Measurements from ENCODE around the gene HOMER1. TPM values are rescaled to one million over a fixed set of nuclear protein-coding genes. Genes with fewer than 3 reads are reported as not detected.

HOMER1 gene
- total RNA-seq, 1 donor from 2014 or later = 20.3 TPM

DNA sequence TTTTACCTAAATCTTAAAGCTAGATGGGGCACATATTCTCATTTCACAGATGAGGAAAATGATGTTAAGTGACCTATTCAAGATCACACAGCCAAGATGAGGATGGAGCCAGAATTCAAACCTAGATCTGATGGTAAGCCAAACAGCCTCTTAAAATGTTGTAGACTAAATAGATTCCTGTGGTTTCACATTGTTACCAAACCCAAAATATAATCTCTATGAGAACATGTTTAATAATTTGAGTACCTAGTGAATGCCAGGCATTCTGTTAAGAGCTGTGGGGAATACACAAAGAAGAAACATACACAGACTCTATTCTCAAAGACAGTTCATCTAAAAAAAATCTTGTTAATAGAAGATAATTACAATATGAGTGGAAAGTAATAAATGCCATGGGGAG is 25.2 kb downstream of the HOMER1 start:
- DNase-seq = no peak

DNA sequence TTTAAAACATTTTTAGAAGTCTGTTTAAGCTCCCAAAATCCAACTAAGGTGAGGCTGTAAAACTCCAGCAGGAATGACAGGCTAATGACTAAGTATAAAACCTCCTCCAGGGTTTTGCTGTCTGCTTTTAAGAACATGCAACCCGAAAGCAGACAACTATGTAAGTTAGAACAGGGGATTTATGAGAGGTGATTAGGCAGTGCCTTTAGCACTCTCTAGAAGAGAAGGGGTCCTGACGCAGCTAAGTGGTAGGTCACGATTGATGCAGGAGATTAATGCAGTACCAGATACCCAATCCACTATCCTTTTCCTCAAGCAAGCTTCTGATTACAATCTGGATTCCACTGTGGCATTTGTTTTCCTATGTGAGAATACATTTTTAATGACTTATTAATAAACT is 25.9 kb downstream of the HOMER1 start:
- DNase-seq = no peak

DNA sequence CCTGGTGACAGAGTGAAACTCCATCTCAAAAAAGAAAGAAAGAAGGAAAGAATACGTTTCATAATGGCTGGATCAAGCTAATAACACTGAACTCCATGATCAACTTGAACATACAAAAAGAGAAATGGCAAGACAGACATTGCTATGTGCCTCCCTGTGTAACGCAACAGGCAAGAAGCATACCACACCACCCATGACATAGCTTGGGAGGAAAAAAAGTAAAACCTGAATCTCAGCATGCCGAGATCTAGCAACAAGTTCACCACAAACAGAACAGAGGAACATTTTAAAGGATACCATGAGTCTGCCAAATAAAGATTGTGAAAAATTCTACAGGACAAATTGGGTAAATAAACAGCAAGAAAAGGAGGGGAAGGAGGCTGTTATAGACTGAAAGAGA is 26.7 kb downstream of the HOMER1 start:
- no peak for DNase-seq

DNA sequence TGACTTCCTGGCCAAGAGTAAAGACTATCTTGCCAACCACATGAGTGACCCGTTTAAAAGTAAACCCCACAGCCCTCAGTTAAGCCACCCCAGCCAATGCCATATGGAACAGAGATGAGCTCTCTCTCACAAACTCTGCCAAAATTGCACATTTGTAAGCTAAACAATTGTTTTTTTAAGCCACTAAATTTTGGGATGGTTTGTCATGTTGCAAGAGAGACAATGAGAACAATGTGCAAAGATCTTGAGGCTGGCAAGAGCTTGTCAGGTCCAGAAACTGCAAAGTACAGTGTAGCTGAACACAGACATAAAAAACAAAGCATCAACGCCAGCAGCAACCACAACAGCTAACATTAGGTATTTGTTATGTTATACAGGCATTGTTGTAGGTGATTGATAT is 27.8 kb downstream of the HOMER1 start:
- no peak for DNase-seq

DNA sequence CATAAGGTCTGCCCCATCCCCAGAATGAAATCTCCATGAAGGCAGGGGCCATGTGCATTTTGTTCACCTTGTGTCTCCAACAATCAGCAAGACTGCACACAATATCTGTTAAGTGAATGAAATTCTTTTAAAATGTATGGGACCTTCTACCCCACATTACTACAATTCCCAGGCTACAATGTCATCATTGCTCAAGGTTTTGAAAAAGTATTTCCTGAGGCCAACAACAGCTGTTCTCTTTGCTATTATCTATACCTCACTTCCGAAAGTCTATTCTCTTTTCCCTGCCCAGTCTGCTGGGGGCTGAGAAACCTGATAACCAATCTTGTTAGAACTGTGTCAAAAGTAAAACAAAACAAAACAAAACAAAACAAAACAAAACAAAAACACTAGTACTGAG is 29.2 kb downstream of the HOMER1 start:
- DNase-seq = no peak

DNA sequence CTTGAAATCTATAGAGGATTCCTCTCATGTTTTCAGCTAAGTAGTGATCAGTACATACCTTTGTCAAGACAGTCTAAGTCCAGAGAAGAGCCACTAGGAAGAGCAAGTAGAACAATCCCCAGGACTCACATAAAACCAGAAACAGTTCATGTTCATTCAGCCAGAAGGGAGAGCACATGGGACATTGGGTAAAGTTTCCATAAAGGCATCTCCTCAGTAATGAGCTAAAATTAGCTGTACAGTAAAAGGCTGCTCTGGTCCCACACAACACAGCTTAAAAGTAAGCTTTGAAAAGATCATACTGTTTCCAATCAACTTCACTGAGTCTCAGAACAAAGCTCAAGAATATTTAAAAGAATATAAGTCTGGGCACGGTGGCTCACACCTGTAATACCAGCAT is 32.4 kb downstream of the HOMER1 start:
- DNase-seq = no peak

DNA sequence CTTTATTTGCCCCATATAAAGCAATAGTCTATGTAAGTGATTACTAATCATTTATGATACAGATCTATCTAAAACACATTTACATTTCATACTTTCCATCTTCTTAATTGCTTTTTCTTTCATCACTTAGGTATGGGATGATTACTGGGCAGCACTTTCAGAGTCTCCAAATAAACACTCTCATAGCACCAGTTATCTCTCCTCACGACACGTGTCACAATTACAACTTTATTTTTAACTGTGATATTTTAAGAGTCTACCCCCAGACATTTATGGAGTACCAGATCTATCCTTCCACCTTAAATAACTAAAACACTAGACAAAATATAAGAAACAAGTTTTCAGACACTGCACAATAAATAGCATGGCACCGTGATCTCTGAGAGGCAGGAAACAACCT is 32.9 kb downstream of the HOMER1 start:
- DNase-seq = no peak

DNA sequence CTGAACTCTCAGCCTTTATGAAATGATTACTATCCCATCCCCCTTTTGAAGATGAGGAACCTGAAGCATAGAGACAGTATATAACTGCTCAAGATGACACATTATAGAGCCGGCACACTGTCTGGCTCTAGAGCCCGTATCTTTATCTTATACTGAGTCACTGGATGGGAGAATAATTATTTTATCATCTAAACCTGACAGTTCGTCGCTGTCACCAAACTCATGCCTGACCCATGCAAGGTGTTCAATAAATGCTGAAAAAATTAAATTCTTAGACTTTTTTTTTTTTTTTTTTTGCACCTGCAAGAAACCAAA is 38.8 kb downstream of the HOMER1 start:
- DNase-seq = no peak

DNA sequence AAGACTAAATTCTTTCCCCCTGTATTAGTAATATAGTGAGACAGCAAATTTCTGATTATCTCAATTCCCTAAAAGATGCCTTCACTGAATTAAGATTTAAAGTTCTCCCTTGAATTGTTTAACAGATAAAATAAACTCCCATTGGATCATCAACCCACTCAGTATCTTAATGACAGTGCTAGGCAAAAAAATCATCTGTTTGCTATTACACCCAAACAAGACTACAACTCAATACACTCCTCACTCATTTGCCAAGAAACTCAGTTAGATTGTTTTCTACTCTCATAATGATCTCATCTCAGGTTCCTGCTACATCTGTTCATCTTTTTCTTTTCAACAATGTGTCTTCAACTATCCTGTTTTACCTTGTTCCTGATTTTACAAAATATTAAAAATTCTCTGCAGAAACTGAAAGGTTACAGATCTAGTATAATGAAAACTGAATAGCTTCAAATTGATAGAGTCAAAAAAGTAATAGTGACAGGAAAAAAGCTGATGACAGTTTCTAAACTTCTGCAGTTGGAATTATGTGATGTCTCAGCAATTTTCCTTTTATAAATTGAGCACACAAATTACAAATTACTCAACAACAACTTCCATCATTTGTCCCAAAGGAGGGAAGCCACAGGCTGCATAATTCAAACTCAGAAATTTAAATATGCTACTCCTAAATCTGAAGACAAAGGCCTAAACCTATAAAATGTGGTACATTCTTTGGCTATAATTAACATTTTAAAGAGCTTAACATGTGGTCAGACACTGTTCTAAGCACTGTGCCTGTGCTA is 39.4 kb downstream of the HOMER1 start:
- DNase-seq = peak; percentile 62

DNA sequence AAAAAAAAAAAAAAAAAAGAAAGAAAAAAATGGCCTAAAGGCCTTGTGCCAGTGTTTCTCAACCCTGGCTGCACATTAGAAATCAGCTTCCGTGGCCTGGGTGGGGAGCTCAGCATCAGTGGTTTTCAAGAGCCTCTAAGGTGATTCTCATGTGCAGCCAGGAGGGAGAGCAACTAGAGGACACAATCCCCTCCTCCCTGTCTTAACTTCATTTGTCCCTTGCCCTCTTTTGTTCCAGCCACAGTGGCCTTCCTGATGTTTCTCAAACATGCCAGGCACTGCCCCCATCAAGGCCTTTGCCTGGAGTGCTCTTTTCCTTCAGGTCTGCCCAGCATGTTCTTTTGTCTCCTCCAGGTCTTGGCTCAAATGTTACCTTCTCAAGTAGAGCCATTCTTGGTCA is 42.4 kb downstream of the HOMER1 start:
- DNase-seq = no peak

DNA sequence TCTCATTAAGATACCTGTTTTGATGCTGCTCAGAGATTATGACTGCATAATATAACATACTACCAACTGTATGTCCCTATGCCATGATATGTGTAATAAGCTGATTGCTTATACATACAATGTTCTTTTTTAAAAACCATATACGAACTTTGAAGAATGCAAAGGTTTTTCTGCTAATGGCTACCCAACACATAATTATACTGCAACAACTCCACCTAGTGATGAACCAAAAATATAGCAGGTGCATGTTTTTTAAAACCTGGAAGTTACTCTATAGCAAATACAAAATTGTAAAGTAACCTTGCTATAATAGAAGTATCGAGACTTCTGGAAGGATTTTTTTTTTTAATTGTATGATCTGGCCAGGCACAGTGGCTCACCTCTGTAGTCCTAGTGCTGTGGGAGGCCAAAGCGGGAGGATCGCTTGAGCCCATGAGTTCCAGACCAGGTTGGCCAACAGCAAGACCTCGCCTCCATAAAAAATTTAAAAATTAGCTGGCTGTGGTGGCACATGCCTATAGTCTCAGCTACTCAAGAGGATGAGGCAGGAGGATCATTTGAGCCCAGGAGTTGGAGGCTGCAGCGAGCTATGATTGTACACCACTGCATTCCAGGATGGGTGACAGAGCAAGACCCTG is 49.1 kb downstream of the HOMER1 start:
- peak; percentile 33 for DNase-seq

DNA sequence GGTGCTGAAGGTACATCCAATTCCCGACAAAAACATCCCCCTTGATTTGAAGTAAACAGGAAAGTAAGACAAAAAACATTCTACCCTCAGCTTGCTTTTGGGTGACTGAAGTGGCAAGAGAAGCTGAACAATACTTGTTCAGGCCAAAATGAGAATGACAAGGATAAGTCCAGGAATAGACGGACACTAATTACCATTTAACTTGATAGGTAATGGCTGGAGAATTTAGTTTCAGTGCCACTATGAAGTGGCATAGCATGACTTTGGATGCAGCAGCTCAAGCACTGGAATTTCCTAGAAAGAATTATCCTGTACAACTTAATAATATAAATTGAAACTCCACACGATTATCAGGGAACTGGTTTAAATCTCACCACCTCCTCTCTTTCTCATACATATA is 49.7 kb downstream of the HOMER1 start:
- no peak for DNase-seq

DNA sequence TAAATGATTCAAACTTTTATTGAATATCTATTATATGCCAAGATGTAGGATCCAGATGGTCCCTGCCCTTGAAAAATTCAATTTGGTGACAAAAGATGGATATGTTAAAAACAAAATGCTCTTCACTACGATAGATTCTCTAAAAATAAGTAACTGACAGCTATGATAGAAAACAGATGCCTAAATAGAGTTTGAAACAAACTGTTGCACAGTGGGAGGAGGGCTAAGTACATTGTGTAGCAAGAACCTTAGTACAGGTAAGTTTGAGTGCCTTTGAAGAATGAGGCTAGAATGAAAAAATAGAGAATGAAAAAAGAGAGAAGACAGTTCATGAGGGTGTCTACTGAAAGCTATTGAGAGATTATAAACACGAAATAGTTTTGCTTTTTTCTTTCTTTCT is 54.3 kb downstream of the HOMER1 start:
- DNase-seq = no peak

DNA sequence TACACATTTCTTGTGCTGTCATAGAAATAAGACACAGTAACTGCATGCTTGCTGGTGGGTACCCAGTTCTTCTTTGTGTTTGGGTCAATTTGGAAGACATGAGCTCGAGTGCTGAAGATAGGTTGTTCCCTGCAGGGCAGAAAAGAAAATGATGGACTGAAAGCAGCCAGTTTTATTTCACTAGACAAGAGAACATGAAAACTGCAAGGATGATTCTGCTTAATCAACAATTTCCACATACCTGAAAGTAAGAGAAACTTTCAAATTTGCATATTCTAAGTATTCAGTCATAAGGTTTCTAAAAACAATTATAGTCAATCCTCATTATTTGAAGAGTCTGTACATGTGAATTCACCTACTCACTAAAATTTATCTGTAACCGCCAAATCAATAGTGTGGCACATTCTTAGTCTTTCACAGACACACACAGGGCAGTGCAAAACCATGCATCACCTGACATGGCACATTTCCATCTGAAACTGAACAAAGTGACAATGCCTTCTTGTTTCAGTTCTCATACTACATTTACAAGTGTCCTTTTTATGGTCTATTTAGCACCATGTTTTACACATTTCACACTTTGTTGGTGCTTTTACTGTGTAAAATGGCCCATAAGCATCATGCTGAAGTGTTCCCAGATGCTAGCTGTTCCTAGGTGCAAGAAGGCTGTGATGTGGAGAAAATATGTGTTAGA is 56.9 kb downstream of the HOMER1 start:
- DNase-seq = no peak

DNA sequence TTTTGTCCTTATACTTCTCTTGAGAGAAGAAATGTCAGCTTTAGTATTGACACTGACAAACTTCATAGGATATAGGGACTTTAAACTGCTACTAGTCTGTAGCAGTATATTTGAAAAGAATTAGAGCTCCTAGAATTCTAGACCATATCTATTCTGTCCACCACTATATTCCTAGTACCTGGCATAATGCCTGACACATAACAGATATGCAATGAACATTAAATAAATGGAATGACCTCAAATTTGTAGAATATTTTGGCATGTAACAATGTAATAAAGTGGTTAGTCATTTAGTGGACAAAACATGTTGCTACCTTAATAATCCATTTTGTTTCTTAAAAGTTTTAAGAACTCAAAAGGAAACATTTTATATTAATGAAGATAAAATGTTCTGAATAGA is 57.5 kb downstream of the HOMER1 start:
- DNase-seq = no peak

DNA sequence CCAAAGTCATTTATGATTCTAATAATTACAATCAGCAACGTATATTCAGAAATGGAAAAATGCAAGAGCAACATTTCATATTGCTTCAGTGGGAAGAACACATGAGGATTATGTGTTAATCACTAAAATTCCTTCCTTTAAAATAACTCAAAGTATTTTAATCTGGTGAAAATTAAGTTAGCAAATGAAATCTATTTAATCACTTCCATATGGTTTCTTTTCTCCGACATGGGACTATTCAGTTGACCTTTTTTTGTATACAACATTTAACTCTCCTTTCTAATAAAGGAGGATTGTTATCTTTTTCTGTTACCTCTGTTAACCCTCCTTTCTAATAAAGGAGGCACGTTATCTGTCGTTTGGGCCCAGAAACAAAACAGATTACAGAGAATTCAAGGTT is 59.9 kb downstream of the HOMER1 start:
- no peak for DNase-seq

DNA sequence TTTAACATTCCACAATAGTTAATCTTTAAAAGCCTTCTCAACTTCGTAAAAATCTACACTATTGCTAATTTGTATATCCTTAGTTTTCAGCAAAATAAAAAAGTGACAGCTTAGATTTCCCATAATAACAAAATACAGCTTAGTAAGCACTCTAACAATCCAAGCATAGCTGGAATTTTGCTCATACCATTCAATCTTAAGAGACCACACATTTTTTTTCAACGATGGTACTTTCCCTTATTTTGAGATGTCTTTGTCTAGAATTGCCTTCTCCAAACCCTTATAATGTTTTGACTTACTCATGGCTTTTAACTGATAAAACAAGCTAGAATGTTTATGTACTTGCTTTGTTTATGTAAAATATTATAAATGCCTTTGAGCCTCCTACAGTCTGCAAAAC is 65.6 kb downstream of the HOMER1 start:
- no peak for DNase-seq

DNA sequence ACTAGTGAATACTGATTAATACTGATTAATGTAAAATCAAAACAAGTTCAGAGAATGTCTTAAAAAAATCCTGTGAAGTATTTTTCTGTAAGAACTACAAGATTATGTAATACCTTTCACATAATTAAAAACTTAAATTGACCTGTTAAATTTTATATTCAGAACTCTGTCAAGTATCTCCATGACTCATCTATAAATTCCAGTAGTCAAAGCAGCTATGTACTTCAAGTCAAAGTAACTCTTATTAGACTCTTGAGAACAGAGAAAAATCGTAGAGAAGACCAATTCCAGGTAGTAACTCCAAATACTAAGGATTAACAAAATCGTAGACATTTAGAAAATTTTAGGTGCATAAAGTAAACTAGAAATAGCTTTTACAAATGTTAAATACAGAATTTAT is 77.1 kb downstream of the HOMER1 start:
- peak; percentile 21 for DNase-seq

DNA sequence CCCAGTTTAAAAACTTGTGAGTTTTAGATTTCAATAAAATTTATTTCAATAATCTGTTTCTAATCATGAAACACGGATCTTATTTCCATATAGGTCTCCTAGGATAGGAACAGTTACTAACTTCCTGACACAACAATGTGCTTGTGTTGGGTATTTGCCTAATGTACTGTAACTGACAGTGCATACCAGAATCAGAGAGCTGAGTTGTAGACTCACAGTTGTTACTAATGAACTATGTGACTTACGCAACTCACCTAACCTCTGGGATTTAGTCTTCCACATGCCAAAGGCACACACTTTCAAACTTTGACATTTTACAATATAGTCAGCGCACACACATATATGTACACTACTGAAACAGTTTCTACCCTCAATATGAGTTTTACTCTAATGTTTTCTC is 77.7 kb downstream of the HOMER1 start:
- DNase-seq = peak; percentile 36

DNA sequence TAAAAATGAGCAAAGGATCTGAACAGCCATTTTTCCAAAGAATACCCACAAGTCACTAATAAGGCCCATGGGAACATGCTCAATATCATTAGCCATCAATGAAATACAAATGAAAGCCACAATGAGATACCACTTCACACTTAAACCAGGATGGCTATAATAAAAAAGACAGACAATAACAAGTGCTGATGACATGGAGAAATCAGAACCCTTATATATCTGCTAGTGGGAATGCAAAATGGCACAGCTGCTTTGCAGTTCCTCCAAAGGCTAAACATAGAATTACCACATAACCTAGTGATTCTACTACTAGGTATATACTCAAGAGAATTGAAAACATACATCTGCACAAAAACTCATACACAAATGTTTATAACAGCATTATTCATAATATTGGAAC is 83.7 kb downstream of the HOMER1 start:
- DNase-seq = no peak

DNA sequence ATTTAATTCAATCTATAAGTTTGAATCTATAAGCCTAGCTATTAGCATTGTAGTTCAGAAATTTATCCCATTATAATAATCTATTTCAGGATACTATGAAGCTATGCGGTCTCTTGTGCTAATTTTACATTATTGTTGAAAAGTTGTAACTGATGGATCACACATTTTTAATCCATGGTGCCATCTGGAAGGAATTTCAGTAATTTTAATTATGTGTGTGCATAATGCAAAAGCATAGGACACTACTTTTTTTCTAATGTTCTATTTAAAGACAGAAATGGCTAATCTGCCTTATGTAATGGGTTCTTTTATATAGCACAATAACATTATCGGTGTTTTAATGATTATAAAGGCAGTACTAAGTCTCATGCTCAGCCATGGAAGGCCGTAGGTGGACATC is 90.6 kb downstream of the HOMER1 start:
- no peak for DNase-seq

DNA sequence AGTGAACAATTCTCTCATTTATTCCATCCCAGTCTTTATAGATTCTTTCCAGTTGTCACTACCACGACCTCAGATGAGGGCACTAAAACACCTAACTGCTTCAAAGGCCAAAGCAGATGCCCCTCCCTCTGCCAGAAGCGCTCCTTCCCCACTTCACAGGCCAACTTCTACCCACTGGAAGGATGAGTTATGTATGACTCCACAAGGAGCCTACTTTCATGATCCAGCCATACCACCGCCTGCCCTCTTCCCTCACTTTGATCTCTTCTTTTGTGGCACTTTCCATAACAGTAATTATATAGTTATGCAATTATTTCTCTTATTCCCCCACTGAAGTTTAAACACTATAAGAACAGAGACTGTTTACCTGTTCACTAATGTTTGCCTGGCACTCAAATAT is 93.7 kb downstream of the HOMER1 start:
- DNase-seq = no peak

DNA sequence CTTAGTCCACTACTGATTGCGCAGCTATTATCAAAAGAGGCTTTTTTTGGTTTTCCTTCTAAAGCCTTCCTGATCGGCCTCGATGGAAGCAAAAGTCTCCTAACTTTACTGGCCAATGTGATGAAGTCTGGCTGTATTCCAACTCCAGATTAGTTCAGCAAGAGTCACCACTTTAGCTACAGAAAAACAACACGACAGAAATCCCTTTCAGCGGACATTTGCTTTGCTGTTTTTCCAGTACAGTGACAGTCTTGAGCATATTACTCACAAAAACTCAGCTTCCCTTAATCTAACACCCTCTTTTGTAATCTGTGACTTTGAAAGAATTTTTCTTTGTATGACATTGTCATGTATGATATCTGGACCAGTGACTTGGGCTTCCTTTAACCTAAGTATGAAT is 95.7 kb downstream of the HOMER1 start:
- no peak for DNase-seq

DNA sequence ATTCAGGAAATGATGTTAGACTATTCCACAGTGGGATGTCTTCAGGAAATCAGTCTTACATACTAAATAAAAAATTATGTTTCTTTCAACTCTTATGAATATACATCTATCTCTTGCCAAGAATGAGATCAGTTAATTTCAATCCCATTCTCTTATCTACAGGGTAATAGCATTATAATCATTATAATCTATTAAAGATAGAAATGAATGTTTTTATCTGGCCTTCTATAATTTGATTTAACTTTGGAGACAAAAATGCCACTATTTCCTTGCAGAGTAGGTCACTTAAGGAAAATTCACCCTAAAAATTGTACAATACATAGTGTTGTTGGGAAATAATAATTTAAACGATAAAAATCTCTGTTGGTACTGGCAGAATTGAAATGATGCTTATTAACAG is 96.4 kb downstream of the HOMER1 start:
- DNase-seq = no peak
